ENCODE measurements around the gene NADK2. TPM values are rescaled to one million over a fixed set of nuclear protein-coding genes. Genes with fewer than 3 reads are reported as not detected.

The NADK2 gene
- total and polyA plus RNA-seq, 9 of the 15 experiments (the other 6 are each of a cell fraction or from before 2014, with no cell fraction given) = 10.6 to 41.0 (median 24.0) TPM

GRCh38 chr5:36240779-36241630 is 720 bp downstream of the NADK2 start:
- no peaks in the 10 kb centered on the region for H3K27me3 ChIP-seq (ENCODE audit: control insufficient read depth in 2 of 2, insufficient read depth in 2 of 2, low read length in 2 of 2)
- ATAC-seq (peak; percentile 83), FAIRE-seq (peak; percentile 76), DNase-seq (ENCODE audit: extremely low read depth in 1 of 4, low spot score in 3 of 4) (peak; percentile 51 to 84 (median 66))
- no TSS peak for BruUV-seq (replicated peaks)
- H3K4me3 ChIP-seq = peak overlapping the region; percentile 83
- peak overlapping the region; percentile 86 for H2AFZ ChIP-seq (ENCODE audit: low read depth, low read length)
- H3K79me2 ChIP-seq (ENCODE audit: control insufficient read depth, insufficient read depth, low read length) = peaks cover 58% of the 10 kb centered on the region
- ChIA-PET CTCF (ENCODE audit: low intra/inter-chr PET ratio) (interaction anchor here (0.6 to 1.5 kb wide), 6 partner anchors 26 to 266 kb away, joined by 3 to 6 read pairs (median 3); no protein-coding TSS in a partner anchor), POLR2A (interaction anchor here (0.6 to 9.0 kb wide), 24 partner anchors 10 to 1405 kb away, joined by 3 to 71 read pairs (median 4); no protein-coding TSS in a partner anchor)
- no peaks in the 10 kb centered on the region for H3K9me1 ChIP-seq (ENCODE audit: control insufficient read depth, insufficient read depth, low read length)
- peak overlapping the region; percentile 81 for H3K4me2 ChIP-seq (ENCODE audit: insufficient read depth, low read length)
- peak overlapping the region; percentile 97 for H3K9ac ChIP-seq (ENCODE audit: insufficient read depth in 1 of 2, low read depth in 2 of 2, low read length in 2 of 2)
- H4K20me1 ChIP-seq (replicated peaks; ENCODE audit: control insufficient read depth, insufficient read depth, low read length) = no peaks in the 10 kb centered on the region
- intact Hi-C loops (cut with micrococcal nuclease) = loop anchor here (2.0 to 10.0 kb wide), 2 partner anchors 162 to 454 kb away; no protein-coding TSS in a partner anchor
- H3K9me3 ChIP-seq (replicated peaks; ENCODE audit: control insufficient read depth, insufficient read depth, low read depth, low read length) = peaks cover 6% of the 10 kb centered on the region; the same call in 1 of the 2 replicates
- peaks cover 20 to 39% of the 10 kb centered on the region in 2 experiments for H3K4me1 ChIP-seq (replicated peaks in 1 of 2; ENCODE audit: control insufficient read depth in 2 of 2, insufficient read depth in 2 of 2, low read length in 2 of 2)
- H3K27ac ChIP-seq (ENCODE audit: extremely low read depth, low read depth, low read length) = peak overlapping the region; percentile 99
- 2% methylated on average over 42 of the region's 61 CpGs for WGBS (ENCODE audit: insufficient coverage, low coverage, missing lambda C conversion rate)
- in situ Hi-C loops (cut with MboI) = no loop called here
- H3K36me3 ChIP-seq (ENCODE audit: control insufficient read depth, insufficient read depth, low read length) = 0 out of 3 replicates have a peak, but pooled peaks cover 3% of the 10 kb centered on the region
- TF ChIP-seq, protein P1, sequence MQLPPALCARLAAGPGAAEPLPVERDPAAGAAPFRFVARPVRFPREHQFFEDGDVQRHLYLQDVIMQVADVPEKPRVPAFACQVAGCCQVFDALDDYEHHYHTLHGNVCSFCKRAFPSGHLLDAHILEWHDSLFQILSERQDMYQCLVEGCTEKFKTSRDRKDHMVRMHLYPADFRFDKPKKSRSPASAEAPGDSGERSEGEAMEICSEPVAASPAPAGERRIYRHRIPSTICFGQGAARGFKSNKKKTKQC (CRISPR knock-in tag; IDR thresholded peaks at IDR 0.05) = no peak
- TF ChIP-seq TBL1XR1 (IDR thresholded peaks at IDR 0.05; ENCODE audit: low read length in 2 of 2) (0 out of 4 replicates have a peak, but pooled peaks of 1 of the 2 experiments have one; percentile 16), CREM (IDR thresholded peaks at IDR 0.05; ENCODE audit: low read depth) (peak; percentile 32; the same call in 1 of the 2 replicates), SMARCC2 (IDR thresholded peaks at IDR 0.05; ENCODE audit: low read depth) (no peak), SMC3 (conservative IDR thresholded peaks at IDR 0.05; ENCODE audit: insufficient read depth, low read depth, low read length) (no peak), HDAC1 (IDR thresholded peaks at IDR 0.05) (peak in 1 of 2 experiments; percentile 87; a peak in 2 of 4 replicates), RB1 (IDR thresholded peaks at IDR 0.05; ENCODE audit: low read depth) (peak; percentile 7; the same call in 1 of the 2 replicates), MCM3 (IDR thresholded peaks at IDR 0.05) (no peak), NFRKB (IDR thresholded peaks at IDR 0.05; ENCODE audit: low read depth) (peak; percentile 50; the same call in 1 of the 2 replicates), ZNF431 (CRISPR knock-in tag; IDR thresholded peaks at IDR 0.05) (no peak), CXXC5 (CRISPR knock-in tag; IDR thresholded peaks at IDR 0.05) (peak; percentile 46; the same call in 1 of the 2 replicates), XRCC3 (IDR thresholded peaks at IDR 0.05) (no peak), MTA3 (IDR thresholded peaks at IDR 0.05; ENCODE audit: borderline replicate concordance) (0 out of 2 replicates have a peak, but pooled peaks have one; percentile 52), HMGN3 (IDR thresholded peaks at IDR 0.05; ENCODE audit: borderline replicate concordance, extremely low read depth, insufficient read length, low read depth, low read length) (no peak), ZNF324 (CRISPR knock-in tag; IDR thresholded peaks at IDR 0.05) (no peak), PURB (CRISPR knock-in tag; IDR thresholded peaks at IDR 0.05; ENCODE audit: low read depth) (no peak), ZNF644 (tag; IDR thresholded peaks at IDR 0.05; ENCODE audit: low read depth) (no peak; the same call in 1 of the 2 replicates), JUNB (CRISPR knock-in tag; conservative IDR thresholded peaks at IDR 0.05) (no peak)
- TF ChIP-seq, protein P2, sequence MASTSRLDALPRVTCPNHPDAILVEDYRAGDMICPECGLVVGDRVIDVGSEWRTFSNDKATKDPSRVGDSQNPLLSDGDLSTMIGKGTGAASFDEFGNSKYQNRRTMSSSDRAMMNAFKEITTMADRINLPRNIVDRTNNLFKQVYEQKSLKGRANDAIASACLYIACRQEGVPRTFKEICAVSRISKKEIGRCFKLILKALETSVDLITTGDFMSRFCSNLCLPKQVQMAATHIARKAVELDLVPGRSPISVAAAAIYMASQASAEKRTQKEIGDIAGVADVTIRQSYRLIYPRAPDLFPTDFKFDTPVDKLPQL (IDR thresholded peaks at IDR 0.05; ENCODE audit: extremely low read depth, insufficient read length) = no peak
- TF ChIP-seq, protein P3, sequence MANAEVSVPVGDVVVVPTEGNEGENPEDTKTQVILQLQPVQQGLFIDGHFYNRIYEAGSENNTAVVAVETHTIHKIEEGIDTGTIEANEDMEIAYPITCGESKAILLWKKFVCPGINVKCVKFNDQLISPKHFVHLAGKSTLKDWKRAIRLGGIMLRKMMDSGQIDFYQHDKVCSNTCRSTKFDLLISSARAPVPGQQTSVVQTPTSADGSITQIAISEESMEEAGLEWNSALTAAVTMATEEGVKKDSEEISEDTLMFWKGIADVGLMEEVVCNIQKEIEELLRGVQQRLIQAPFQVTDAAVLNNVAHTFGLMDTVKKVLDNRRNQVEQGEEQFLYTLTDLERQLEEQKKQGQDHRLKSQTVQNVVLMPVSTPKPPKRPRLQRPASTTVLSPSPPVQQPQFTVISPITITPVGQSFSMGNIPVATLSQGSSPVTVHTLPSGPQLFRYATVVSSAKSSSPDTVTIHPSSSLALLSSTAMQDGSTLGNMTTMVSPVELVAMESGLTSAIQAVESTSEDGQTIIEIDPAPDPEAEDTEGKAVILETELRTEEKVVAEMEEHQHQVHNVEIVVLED (CRISPR knock-in tag; IDR thresholded peaks at IDR 0.05) = peak; percentile 17; the same call in 1 of the 2 replicates

Measured in K562 (cell line).